ENCODE measurements around the gene PDCD1.

Gene PDCD1

GRCh38 chr2:241895712-241896641 is 37.3 kb upstream of the PDCD1 start:
- DNase-seq (ENCODE audit: extremely low read depth in 1 of 2, low read depth in 1 of 2): no peak

GRCh38 chr2:241895427-241895711 is 36.7 kb upstream of the PDCD1 start:
- no peak for DNase-seq (ENCODE audit: extremely low read depth in 1 of 2, low read depth in 1 of 2)

GRCh38 chr2:241894681-241895426 is 36.2 kb upstream of the PDCD1 start:
- DNase-seq (ENCODE audit: extremely low read depth in 1 of 2, low read depth in 1 of 2): no peak

- DNase-seq (ENCODE audit: extremely low read depth in 1 of 2, low read depth in 1 of 2): no peak
These were observed 35.5 kb upstream of the PDCD1 start for GRCh38 chr2:241894056-241894641.

GRCh38 chr2:241893265-241893664 is 34.6 kb upstream of the PDCD1 start:
- DNase-seq (ENCODE audit: extremely low read depth in 1 of 2, low read depth in 1 of 2): no peak

- no peak for DNase-seq (ENCODE audit: extremely low read depth in 1 of 2, low read depth in 1 of 2)
These were observed 33.8 kb upstream of the PDCD1 start for GRCh38 chr2:241892299-241893137.

GRCh38 chr2:241891988-241892298 is 33.2 kb upstream of the PDCD1 start:
- no peak for DNase-seq (ENCODE audit: extremely low read depth in 1 of 2, low read depth in 1 of 2)

GRCh38 chr2:241891315-241891987 is 32.8 kb upstream of the PDCD1 start:
- no peak for DNase-seq (ENCODE audit: extremely low read depth in 1 of 2, low read depth in 1 of 2)

GRCh38 chr2:241890524-241891235 is 32.0 kb upstream of the PDCD1 start:
- no peak for DNase-seq (ENCODE audit: extremely low read depth in 1 of 2, low read depth in 1 of 2)

GRCh38 chr2:241888641-241889040 is 29.9 kb upstream of the PDCD1 start:
- DNase-seq (ENCODE audit: extremely low read depth in 1 of 2, low read depth in 1 of 2): no peak

- DNase-seq (ENCODE audit: extremely low read depth in 1 of 2, low read depth in 1 of 2): no peak
These were observed 29.3 kb upstream of the PDCD1 start for GRCh38 chr2:241887806-241888522.

- DNase-seq (ENCODE audit: extremely low read depth in 1 of 2, low read depth in 1 of 2): no peak
These were observed 28.2 kb upstream of the PDCD1 start for GRCh38 chr2:241886840-241887447.

- DNase-seq (ENCODE audit: extremely low read depth in 1 of 2, low read depth in 1 of 2): no peak
These were observed 27.4 kb upstream of the PDCD1 start for GRCh38 chr2:241885946-241886643.

GRCh38 chr2:241885291-241885945 is 26.7 kb upstream of the PDCD1 start:
- DNase-seq (ENCODE audit: extremely low read depth in 1 of 2, low read depth in 1 of 2): no peak

- DNase-seq (ENCODE audit: extremely low read depth in 1 of 2, low read depth in 1 of 2): no peak
These were observed 26.2 kb upstream of the PDCD1 start for GRCh38 chr2:241884951-241885290.

GRCh38 chr2:241882091-241882625 is 23.5 kb upstream of the PDCD1 start:
- no peak for DNase-seq (ENCODE audit: extremely low read depth in 1 of 2, low read depth in 1 of 2)

GRCh38 chr2:241880311-241881073 is 21.8 kb upstream of the PDCD1 start:
- DNase-seq (ENCODE audit: extremely low read depth in 1 of 2, low read depth in 1 of 2): no peak
